HS-27A (cell line): ENCODE results near the gene KDM3A.

Experiments
- DNase-seq: peaks from one replicate; pipeline ENCODE4 v3.0.0-alpha.2; 2012; ENCODE audit warnings: low read depth, missing footprints

KDM3A gene

GRCh38 chr2:86440631-86441391 is at the start of gene KDM3A:
KDM3A (plus strand) TSS chr2:86441371; CDS start chr2:86442048, 677 bp downstream.
- peak; percentile 89 for DNase-seq

GRCh38 chr2:86392873-86393518 is 48.2 kb upstream of the KDM3A start:
- no peak for DNase-seq

GRCh38 chr2:86393521-86394491 is 47.4 kb upstream of the KDM3A start:
- DNase-seq = peak; percentile 14

- no peak for DNase-seq
These were observed 44.8 kb upstream of the KDM3A start for GRCh38 chr2:86396291-86396785.

- DNase-seq = no peak
These were observed 43.2 kb upstream of the KDM3A start for GRCh38 chr2:86397986-86398385.

- DNase-seq = no peak
These were observed 42.4 kb upstream of the KDM3A start for GRCh38 chr2:86398500-86399474.

- DNase-seq = no peak
These were observed 40.9 kb upstream of the KDM3A start for GRCh38 chr2:86400321-86400720.

- DNase-seq = no peak
These were observed 30.6 kb upstream of the KDM3A start for GRCh38 chr2:86410581-86410980.

- DNase-seq = no peak
These were observed 29.8 kb upstream of the KDM3A start for GRCh38 chr2:86411396-86411795.

- DNase-seq = no peak
These were observed 29.2 kb upstream of the KDM3A start for GRCh38 chr2:86412007-86412406.

- no peak for DNase-seq
These were observed 27.7 kb upstream of the KDM3A start for GRCh38 chr2:86413296-86414094.

GRCh38 chr2:86414996-86415395 is 26.2 kb upstream of the KDM3A start:
- no peak for DNase-seq

- no peak for DNase-seq
These were observed 25.0 kb upstream of the KDM3A start for GRCh38 chr2:86416146-86416545.

- no peak for DNase-seq
These were observed 23.2 kb upstream of the KDM3A start for GRCh38 chr2:86417961-86418360.

GRCh38 chr2:86420913-86421312 is 20.3 kb upstream of the KDM3A start:
- no peak for DNase-seq

- DNase-seq = no peak
These were observed 14.9 kb upstream of the KDM3A start for GRCh38 chr2:86426271-86426670.

GRCh38 chr2:86429335-86429734 is 11.8 kb upstream of the KDM3A start:
- DNase-seq = no peak

GRCh38 chr2:86430368-86430767 is 10.8 kb upstream of the KDM3A start:
- no peak for DNase-seq

- no peak for DNase-seq
These were observed 8.0 kb upstream of the KDM3A start for GRCh38 chr2:86433137-86433536.

GRCh38 chr2:86434290-86434689 is 6.9 kb upstream of the KDM3A start:
- DNase-seq = no peak
